Thoracic aorta (tissue), 2 donors: ENCODE results near the gene FHIT. TPM values are rescaled to one million over a fixed set of nuclear protein-coding genes. Genes with fewer than 3 reads are reported as not detected.

Experiments
- ATAC-seq: fragments of 150-250 bp; one replicate; pipeline ENCODE4 v1.8.0; 2017; ENCODE audit warnings: low read depth; ENCODE audit not compliant: insufficient number of reproducible peaks, low FRiP score
- DNase-seq: peaks from one replicate; pipeline ENCODE4 v3.0.0-alpha.2; 2020; ENCODE audit warnings: low spot score
- H3K27ac ChIP-seq, 2 donors: fragments of 200-600 bp; sonication (generic); 1 replicate in 1 of 2; 2 replicates in 1 of 2; pipeline ENCODE4 v1.5.1; 2016; ENCODE audit warnings: mild to moderate bottlenecking in 2 of 2, moderate library complexity in 2 of 2
- H3K27me3 ChIP-seq: fragments of 200-600 bp; sonication (generic); replicated peaks from 2 replicates; pipeline ENCODE4 v1.6.0; 2016; ENCODE audit warnings: mild to moderate bottlenecking; ENCODE audit not compliant: insufficient read depth
- H3K36me3 ChIP-seq: fragments of 200-600 bp; sonication (generic); one replicate; pipeline ENCODE4 v1.5.1; 2016
- H3K4me1 ChIP-seq, 2 donors: fragments of 200-600 bp; sonication (generic); 1 replicate in 1 of 2; 2 replicates in 1 of 2; pipeline versions ENCODE4 v1.5.1 to v1.6.0; 2016; ENCODE audit warnings: low read depth in 2 of 2, mild to moderate bottlenecking in 1 of 2; ENCODE audit not compliant: control insufficient read depth in 1 of 2
- H3K4me3 ChIP-seq: fragments of 200-600 bp; sonication (generic); 2 replicates; pipeline ENCODE4 v1.5.1; 2016; ENCODE audit warnings: mild to moderate bottlenecking
- H3K9me3 ChIP-seq: fragments of 200-600 bp; sonication (generic); 2 replicates; pipeline ENCODE4 v1.5.1; 2016
- total RNA-seq, 2 donors: library from RNA; depleted of rRNA; stranded (reverse); fragments of >200 nt; gene quantifications; one replicate each; pipeline versions ENCODE4 v1.1.0 to v1.2.3, GENCODE V29; 2016
- TF ChIP-seq, protein P1 (sequence below): fragments of 200-600 bp; sonication (generic); IDR thresholded peaks from one replicate; pipeline ENCODE4 v1.5.1; 2019; ENCODE audit warnings: antibody characterized with exemption

FHIT gene
- total RNA-seq, 2 donors from 2014 or later = 2.0 to 2.3 TPM

DNA sequence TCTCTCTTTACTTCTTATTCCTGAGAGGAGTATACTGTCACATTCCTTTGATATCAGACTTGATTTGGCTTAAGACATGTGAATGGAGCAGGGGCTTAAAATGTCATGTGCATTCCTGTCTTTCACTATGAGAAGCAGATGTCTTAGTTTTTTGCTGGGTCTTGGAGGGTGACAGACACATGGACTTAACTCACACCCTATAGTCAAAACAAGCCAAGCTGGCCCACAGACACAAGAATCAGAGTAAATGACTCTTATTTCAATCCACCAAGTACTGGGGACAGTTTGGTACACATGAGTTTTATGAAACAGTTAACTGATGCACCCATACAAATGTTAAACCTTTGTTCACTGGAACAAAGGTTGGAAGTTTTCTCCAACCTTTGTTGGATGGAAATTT is 1177.3 kb downstream of the FHIT start:
- Histone ChIP-seq H3K27me3 (no peaks in the 10 kb centered on the region), H3K36me3 (no peaks in the 10 kb centered on the region), H3K4me1 (no peaks in the 10 kb centered on the region), H3K27ac (no peak overlapping the region), H3K9me3 (peaks cover 5% of the 10 kb centered on the region), H3K4me3 (no peak overlapping the region)
- DNase-seq = no peak
- TF ChIP-seq, protein P1, sequence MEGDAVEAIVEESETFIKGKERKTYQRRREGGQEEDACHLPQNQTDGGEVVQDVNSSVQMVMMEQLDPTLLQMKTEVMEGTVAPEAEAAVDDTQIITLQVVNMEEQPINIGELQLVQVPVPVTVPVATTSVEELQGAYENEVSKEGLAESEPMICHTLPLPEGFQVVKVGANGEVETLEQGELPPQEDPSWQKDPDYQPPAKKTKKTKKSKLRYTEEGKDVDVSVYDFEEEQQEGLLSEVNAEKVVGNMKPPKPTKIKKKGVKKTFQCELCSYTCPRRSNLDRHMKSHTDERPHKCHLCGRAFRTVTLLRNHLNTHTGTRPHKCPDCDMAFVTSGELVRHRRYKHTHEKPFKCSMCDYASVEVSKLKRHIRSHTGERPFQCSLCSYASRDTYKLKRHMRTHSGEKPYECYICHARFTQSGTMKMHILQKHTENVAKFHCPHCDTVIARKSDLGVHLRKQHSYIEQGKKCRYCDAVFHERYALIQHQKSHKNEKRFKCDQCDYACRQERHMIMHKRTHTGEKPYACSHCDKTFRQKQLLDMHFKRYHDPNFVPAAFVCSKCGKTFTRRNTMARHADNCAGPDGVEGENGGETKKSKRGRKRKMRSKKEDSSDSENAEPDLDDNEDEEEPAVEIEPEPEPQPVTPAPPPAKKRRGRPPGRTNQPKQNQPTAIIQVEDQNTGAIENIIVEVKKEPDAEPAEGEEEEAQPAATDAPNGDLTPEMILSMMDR = no peak
- no peak for ATAC-seq

DNA sequence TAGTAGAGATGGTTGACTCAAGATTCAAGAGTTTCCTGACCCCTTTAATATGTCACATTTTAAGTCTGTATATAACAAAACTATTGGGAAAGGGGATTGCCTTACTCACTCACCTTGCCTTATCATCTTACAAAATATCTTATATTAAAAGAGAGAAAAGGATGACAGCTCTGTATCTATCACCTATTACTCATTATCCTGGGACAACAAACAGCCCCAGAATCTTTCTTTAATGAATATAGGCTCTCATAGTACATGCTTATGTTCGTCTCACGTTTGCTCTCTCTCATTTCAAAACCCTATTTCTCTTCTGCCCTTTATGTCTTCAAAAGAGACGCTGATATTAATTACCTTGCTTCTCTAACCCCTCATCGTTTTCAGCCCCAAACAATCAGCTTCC is 1178.0 kb downstream of the FHIT start:
- TF ChIP-seq, protein P1 = no peak
- Histone ChIP-seq H3K27ac (no peak overlapping the region), H3K27me3 (no peaks in the 10 kb centered on the region), H3K4me1 (no peaks in the 10 kb centered on the region), H3K9me3 (peaks cover 3% of the 10 kb centered on the region), H3K4me3 (no peak overlapping the region), H3K36me3 (no peaks in the 10 kb centered on the region)
- DNase-seq = no peak
- no peak for ATAC-seq

DNA sequence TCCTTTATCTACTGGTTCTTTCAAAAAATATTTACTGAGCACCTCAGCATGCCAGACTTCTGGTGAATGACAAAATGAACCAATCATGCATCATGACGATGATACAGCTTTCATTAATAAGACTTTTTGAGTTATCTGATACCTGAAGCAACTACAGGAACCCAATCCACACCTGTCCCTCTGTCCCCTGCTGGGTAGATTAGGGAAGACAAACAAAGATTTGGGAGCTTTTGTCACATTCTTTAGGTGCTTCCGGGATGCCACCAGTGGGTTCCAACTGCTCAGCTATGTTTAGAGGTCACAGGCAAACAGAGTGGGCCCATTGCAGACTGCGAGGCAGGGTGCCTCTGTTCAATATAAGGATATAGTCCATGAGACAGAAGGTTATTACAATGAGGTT is 1180.9 kb downstream of the FHIT start:
- H3K36me3 ChIP-seq = no peaks in the 10 kb centered on the region
- H3K4me1 ChIP-seq = peaks cover 0 to 4% of the 10 kb centered on the region in 2 donors
- no peaks in the 10 kb centered on the region for H3K27me3 ChIP-seq
- H3K4me3 ChIP-seq = no peak overlapping the region
- TF ChIP-seq, protein P1 = no peak
- DNase-seq (no peak), ATAC-seq (no peak)
- no peaks in the 10 kb centered on the region for H3K9me3 ChIP-seq
- no peak overlapping the region for H3K27ac ChIP-seq

DNA sequence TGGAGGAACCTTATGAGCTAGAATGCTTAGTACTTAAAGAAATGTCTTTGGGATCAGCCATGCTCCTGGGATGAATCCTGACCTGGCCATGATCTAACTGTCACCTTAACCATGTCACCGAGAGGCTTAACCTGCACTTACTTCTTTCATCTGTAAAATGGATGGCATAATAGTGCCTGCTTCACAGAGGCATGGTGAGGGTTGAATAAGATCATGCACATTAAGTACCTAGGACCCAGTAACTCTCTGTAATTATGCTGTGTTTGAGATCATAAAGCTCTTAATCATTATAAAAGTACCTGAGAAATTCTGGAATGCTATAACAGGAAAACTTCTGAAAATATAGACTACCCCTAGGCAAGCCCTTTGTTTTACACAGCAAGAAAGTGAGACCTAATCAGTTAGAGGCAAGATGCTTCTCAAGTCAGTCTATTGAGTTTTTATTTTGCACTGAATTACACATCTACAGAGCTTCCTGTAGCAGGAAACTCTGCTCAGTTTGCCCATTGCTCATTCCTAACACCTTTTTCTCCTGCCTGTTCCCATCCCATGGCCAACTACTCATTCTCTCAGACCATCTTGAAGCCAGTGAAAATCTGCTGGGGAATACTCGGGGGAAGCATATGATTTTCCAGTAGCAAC is 1185.9 kb downstream of the FHIT start:
- ATAC-seq (no peak), DNase-seq (no peak)
- H3K9me3 ChIP-seq = no peaks in the 10 kb centered on the region
- no peak overlapping the region for H3K27ac ChIP-seq
- TF ChIP-seq, protein P1 = no peak
- H3K36me3 ChIP-seq = no peaks in the 10 kb centered on the region
- peaks cover 0 to 7% of the 10 kb centered on the region in 2 donors for H3K4me1 ChIP-seq
- H3K27me3 ChIP-seq = no peaks in the 10 kb centered on the region
- H3K4me3 ChIP-seq = no peak overlapping the region

DNA sequence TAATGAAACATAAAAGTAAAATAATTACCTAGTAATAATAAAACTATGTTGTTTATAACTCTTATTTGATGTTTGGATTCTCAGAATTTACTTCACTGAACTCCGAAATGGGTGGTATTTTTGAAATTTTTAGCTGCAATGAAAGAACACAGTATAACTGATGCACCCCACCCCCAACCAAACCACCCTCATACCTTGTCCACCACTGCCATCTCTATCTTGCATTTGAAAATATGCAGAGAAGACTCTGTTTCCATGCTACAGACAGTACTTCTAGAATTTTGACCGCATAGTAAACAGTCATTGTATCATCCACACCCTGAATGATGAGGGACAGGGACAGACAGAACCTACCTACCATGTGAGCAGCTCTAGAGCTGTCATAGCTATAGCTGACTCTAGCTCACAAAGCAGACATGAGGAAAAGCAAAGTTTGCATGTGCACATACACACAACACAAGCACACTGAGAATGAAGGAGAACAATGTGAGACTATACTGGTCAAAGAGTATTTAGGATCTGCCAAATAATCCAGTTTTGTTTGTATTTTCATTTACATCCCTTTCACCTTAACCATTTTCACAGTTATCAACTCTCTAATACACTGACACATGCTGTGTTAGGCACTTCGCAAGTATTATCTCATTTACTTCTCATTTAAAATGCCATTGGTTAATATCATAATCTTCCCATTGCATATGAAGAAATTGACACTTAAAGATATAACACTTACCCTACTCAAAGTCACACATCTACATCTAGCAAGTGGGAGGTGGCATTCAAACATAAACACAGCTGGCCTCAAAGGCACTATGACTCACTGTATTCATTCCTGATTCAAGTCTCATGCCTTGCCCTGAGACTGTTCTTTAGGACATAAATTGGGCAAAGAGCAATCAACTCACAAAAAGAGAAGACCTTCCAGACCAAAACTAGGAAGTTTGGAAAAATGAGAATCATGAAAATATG is 1186.8 kb downstream of the FHIT start:
- TF ChIP-seq, protein P1 = no peak
- no peaks in the 10 kb centered on the region for H3K9me3 ChIP-seq
- no peaks in the 10 kb centered on the region for H3K36me3 ChIP-seq
- H3K27ac ChIP-seq = no peak overlapping the region
- peaks cover 0 to 7% of the 10 kb centered on the region in 2 donors for H3K4me1 ChIP-seq
- no peak for DNase-seq
- no peak for ATAC-seq
- H3K4me3 ChIP-seq = no peak overlapping the region
- no peaks in the 10 kb centered on the region for H3K27me3 ChIP-seq
